Posterior vena cava (tissue), 2 donors: ENCODE results near the gene SLC22A1. TPM values are rescaled to one million over a fixed set of nuclear protein-coding genes. Genes with fewer than 3 reads are reported as not detected.

ENCODE experiments used
- DNase-seq: peaks from one replicate; pipeline ENCODE4 v3.0.0-alpha.2; 2020; ENCODE audit warnings: low spot score
- intact Hi-C, 2 donors: fragments of 100-400 bp; cut with DNase I; formaldehyde crosslinking; loops; one replicate each; pipeline versions ENCODE4 v1.14.1 to v1.14.2; 2022 to 2023
- long read RNA-seq, 2 donors: library from polyadenylated mRNA; unstranded; transcript quantifications; one replicate each; pipeline ENCODE4 v2.0.0, GENCODE V29; 2020 to 2021
- total RNA-seq, 2 donors: library from RNA; stranded (reverse); fragmentation: NEBNext Ultra II Directional; extraction: Animal tissue kit (Norgen Biotek cat#: 25700); gene quantifications; one replicate each; pipeline ENCODE4 v1.2.1, GENCODE V29; 2021
- donor health status: DM: yes; HTN: yes; CAD: no.
- donor health status: DM: yes; HTN: yes; CAD: no.

SLC22A1 gene
- 1 to 10 TPM; 1.8 to 1.9 TPM for total RNA-seq
- long read RNA-seq, donor 1, partial matches to known transcripts, result 1 of 1 reads
- long read RNA-seq, donor 1, other reads (novel, unspliced or antisense), result 0 of 1 reads
- long read RNA-seq, donor 2, partial matches to known transcripts, result 0 of 1 reads
- long read RNA-seq, donor 2, other reads (novel, unspliced or antisense), result 1 of 1 reads

DNA sequence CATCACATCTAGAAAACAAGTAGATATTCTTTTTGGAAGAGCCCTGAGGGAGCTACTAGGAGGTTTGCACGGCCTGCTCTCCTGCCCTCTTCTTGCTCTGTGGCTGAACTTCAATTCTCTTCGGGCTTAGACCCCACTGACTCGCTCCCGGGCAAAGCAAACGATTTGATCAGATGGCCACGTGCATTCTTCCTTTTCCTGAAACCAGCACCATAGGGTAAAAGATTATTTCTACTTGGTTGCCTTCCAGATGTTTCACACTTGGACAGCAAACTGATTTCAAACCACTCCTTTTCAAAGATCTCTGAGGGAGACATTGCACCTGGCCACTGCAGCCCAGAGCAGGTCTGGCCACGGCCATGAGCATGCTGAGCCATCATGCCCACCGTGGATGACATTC, at the start of gene SLC22A1:
TSS of gene SLC22A1 (plus strand) at position 258 of the 400 bp plus-strand sequence. CDS start at position 379, 121 bp downstream.
- no peak for DNase-seq
- intact Hi-C loops, result no loop called here

DNA sequence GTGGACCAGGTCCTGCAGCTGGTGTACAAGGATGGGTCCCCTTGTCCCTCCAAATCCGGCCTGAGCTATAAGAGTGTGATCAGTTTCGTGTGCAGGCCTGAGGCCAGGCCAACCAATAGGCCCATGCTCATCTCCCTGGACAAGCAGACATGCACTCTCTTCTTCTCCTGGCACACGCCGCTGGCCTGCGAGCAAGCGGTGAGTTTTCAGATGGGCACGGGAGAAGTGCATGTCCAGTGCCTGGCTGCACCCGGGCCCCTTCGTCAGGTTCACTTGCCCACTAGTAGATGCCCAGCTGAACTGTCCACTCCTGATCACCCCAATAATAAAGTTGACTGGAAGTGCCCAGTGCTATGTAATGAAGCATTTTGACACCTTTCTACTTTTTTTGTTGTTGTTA, 48.3 kb upstream of the SLC22A1 start:
- no peak for DNase-seq
- intact Hi-C loops, result no loop called here

DNA sequence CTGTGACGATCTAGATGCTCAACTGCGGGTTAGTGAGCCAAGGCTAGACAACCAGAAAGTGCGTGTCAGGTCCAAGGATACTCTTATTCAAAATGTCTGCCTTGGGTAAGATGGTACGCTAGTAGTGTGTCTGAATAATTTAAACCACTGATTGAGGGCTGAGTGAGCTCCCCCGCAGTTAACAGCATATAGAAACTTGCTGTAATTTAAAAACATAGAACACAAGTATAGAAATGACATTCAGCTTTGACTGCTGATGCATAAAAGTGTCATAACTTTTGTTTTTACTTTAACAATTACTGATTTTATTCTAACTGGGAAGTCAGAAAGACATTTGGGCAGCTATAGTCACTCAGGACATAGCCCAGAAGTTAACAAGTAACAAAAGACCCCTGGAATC, 45.6 kb upstream of the SLC22A1 start:
- intact Hi-C loops, result no loop called here
- no peak for DNase-seq

DNA sequence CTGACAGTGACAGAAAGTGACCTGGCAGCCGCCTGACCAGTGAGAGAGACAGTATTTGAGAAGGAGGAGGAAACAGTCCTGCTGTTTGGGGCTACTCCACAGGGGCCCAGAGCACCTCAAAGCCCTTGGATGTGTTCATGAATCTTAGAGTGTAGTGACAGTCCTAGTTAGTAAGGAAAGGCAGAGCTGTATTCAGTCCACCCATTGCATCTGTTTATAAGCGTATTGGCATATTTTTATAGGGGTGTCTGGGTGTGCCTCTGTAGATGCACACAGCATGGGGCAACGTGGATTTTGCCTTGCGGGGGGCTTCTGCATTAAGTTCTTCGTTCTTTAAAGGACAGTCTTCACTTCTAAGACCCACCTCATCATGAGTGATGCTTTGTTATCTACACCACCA, 44.6 kb upstream of the SLC22A1 start:
- intact Hi-C loops, result no loop called here
- DNase-seq, result no peak

DNA sequence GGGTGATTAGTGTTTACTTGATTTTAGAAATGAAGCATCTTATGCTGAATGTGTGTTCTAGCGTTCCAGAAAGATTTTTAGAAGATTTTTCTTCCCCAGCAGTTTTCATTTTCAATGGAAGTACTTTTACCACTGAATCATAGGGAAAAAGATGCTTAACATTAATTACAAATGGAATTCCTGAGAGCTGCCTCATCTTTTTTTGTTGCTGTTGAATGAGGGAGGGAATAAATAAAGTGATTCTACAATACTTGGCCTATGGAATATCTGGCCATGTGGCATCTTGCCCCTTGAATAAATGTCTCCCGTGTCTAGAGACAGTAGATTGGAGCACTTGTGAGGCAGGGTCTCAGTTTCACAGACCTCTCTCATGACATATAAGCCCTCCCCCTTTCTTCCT, 44.1 kb upstream of the SLC22A1 start:
- intact Hi-C loops, result no loop called here
- DNase-seq, result no peak

DNA sequence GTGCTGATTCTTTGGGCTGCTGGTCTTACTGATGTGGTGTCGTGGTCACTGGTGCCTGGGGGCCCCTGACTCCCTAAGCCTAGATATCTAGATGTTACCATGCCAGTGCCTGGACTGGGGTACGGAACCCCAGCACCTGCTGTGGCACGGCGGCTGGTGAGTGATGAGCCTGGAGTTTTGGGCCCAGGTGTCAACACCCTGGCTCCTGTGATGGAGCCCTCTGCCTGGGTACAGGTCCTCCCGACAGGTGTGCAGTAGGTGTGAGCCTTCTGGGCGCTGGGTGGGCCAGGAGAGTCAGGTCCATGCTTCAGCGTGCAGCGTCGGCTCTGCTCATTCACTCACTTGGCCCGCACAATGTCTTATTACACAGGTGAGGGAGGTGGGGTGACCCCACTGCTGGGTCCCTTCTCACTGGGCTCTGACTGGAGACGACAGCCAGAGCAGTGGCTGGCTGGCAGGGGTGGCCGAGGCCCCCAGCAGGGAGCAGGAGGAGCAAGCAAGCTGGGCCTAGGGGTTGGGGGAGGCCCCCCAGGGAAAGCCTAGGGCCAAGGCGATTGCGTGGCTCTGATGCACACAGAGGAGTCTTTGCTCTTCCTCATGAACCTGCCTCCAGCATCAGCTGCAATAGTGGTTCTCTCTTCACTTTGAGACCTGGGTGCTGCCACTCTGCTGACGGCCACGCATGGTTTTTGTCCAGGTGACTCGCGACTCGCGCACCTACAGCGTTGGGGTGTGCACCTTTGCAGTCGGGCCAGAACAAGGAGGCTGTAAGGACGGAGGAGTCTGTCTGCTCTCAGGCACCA, 42.5 kb upstream of the SLC22A1 start:
- intact Hi-C loops, result no loop called here
- DNase-seq, result peak; percentile 75

DNA sequence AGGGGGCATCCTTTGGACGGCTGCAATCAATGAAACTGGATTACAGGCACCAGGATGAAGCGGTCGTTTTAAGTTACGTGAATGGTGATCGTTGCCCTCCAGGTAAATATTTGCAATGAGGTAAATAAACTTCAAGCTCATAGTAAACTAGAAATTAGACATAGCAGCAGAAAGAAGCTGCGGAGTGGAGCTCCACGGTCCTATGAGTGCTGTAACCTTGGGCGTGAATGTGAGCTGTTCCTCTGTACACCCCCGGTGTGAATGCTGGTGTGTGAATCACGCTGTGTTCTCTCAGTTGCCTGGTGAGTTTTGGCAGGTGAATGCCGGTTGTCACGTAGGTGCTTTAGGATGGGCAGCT, 42.0 kb upstream of the SLC22A1 start:
- intact Hi-C loops, result loop anchor here in 1 of 2 donors (10.0 kb wide), 1 partner anchor 375 kb away; no protein-coding TSS in a partner anchor
- DNase-seq, result peak; percentile 29

DNA sequence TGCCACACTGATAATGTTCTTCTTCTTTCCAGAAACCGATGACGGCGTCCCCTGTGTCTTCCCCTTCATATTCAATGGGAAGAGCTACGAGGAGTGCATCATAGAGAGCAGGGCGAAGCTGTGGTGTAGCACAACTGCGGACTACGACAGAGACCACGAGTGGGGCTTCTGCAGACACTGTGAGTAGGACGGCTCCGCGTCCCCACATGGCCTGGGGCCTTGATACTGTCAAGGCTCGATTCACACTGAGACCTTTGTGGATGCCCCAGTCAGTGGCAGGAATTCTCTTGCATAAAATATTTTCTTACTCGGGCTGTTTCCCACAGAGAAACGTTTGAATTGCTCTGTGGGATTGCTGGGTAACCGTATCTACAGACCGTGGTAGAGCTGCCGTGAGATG, 41.5 kb upstream of the SLC22A1 start:
- peak; percentile 48 for DNase-seq
- intact Hi-C loops, result loop anchor here in 1 of 2 donors (10.0 kb wide), 1 partner anchor 375 kb away; no protein-coding TSS in a partner anchor

DNA sequence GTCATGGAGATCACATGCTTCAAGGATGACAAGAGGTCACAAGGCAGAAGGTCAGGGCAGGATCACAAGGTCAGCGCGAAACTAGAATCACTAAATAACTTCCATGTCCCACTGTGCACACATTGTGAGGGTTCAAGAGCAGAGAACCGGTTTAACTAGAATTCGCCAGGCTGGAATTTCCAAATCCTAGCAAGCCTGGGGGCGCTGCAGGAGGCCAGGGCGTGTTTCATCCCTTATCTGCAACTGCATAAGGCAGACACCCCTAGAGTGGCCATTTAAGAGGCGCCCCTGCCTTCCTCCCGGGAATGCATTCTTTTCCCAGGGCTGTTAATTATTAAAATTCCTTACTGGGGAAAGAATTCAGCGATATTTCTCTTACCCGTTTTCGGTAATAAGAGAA, 40.2 kb upstream of the SLC22A1 start:
- peak; percentile 12 for DNase-seq
- intact Hi-C loops, result loop anchor here in 1 of 2 donors (10.0 kb wide), 1 partner anchor 373 kb away; no protein-coding TSS in a partner anchor

DNA sequence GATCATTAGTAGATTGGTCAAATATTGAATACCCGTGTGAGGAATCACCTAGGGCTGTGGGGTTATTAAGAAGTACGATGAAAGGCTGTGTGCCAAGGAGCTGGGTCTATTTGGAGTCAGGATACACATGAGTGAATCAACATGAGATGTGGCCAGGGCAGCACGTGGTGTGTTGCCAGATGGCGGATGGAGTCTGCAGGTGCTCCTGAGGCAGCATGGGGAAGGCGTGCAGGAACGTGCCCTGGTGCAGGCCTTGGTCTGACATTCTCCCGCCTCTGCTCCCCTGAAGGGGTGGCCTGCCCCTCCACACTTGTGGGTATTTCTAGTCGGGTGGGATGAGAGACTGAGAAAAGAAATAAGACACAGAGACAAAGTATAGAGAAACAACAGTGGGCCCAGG, 39.0 kb upstream of the SLC22A1 start:
- intact Hi-C loops, result loop anchor here in 1 of 2 donors (10.0 kb wide), 1 partner anchor 372 kb away; no protein-coding TSS in a partner anchor
- DNase-seq, result no peak

DNA sequence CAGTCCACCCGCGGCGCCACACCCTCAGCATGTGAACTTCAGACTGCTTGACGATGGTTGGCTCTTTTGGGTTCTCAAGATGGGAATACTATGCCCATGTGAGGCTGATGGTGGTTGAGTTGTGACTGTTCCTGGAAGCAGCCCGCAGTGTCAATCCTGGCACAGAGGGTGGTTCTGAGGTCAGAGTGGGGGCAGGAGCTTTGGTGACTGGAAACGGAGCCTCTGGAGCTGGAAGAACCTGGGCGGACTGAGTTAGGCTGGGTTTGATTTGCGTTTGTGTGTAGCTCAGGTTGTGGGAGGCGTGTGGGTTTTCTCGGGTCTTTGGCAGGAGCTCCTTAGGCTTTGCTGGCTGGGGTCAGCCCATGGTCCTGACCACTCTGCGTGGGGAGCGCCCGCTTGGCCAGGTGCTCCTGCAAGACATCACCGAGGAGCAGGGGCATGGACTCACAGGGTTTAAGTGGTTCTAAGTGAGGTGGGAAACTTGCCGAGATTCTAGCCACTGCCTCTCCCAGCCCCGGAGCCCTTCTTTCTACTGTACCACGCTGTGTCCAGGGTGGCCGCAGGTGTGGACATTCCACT, 37.3 kb upstream of the SLC22A1 start:
- intact Hi-C loops, result loop anchor here in 1 of 2 donors (10.0 kb wide), 1 partner anchor 371 kb away; no protein-coding TSS in a partner anchor
- DNase-seq, result peak; percentile 64

DNA sequence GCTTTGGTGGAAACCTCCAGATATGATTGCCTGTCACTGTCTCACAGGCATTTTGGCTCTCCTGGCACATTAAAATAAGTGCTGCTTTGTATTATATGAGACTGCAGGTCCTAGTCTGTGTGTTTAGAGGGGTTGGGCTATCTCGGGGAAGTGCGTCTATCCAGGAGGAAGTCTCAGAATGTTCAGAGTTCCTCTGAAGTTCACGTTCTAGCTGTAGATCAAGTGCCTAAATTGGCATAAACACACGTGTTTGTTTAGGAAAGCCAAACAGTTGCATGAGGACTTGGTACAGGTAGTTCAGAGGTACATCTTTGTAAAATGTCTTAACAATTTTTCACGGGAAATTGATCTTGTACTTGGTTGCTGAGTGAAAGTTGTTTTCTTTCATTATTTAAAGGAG, 36.4 kb upstream of the SLC22A1 start:
- no peak for DNase-seq
- intact Hi-C loops, result loop anchor here (5.0 to 10.0 kb wide), 2 partner anchors 370 to 372 kb away; no protein-coding TSS in a partner anchor

DNA sequence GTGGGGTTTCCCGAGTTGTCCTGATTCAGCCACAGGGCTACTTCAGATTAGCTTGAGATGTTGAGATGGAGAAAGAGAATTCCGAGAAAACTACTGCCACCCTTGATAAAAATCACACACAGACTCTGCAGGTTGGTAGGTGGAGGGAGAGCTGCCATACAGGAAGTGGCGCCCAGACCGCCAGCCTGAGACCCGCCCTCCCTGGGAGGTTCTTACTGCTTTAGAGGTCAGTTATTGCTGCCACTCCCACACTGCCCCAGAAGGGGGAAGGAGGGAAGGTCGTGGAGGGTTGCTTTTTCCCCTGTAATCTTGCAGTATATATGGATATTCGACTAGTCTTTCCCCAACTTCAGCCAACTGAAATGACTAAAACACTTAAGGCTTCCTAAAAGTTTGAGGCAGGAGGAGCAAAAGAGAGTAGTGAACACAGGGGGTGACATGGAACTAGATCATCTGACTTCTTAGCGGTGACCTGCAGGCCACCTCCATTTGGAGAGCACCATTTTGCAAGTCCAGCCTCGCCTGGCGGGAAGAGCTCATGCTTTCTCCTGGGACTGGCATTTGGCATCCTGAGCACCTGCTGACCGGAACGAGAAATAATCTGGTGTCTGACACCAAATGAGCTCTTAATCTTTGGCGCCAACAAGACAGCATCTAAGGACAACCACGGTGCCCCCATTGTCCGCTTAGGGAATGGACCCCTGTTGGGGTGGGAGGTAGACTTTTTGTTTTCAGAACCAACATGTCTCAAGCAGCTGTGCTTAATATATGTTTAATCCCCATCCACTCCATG, 35.7 kb upstream of the SLC22A1 start:
- DNase-seq, result peak; percentile 76
- intact Hi-C loops, result loop anchor here (5.0 to 10.0 kb wide), 2 partner anchors 369 to 371 kb away; no protein-coding TSS in a partner anchor

DNA sequence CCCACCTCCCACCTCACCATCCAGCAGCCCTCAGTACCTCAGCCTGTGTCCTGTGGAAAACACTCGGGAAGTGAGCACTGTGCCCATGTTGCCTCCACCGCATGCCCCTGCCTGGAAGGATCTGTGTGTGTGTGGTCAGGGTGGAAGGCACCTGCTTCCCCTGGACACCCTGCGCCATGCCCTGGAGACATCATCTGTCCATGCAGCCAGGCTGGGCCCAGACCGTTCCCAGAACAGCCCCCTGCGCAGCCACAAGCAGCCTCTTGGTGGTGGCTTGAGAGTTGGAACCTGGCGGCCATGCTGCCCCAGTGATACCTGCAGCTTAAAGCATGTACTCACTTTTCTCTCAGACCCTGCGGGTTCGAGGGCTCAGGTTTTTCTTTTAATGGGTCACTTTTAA, 34.9 kb upstream of the SLC22A1 start:
- no peak for DNase-seq
- intact Hi-C loops, result loop anchor here (5.0 to 10.0 kb wide), 2 partner anchors 368 to 371 kb away; no protein-coding TSS in a partner anchor

DNA sequence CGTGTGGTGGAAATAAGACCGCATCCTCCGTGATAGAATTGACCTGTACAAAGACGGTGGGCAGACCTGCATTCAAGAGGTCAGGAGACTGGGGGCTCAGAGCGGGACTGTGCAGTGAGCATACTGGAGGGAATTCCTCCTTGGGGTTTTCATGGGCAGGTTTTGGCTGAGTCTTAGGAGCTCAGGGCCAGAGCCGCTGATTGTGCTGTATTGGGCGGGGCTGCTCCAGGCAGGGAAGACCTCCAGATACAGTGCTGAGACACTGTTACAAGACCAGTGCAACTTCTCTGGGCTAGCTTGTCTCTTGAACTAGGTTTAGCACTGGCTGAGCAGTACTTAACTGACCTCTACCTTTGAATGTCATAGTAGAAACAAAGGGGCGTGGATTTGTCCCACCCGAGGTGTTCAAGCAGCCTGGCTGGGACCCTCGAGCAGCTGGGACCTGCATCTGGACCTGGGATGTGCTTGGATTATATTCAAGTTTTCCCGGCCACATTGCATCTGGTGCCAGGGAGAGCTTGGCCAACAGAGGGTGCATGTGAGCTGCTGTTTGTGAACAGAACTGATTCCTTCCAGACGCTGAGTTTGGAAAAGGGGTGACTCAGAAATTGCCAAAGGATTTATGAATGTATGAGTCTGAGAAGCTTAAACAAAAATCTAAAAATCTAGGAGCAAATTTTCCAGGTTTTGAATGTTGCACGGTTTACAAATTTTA, 33.4 kb upstream of the SLC22A1 start:
- DNase-seq, result peak; percentile 85
- intact Hi-C loops, result loop anchor here (5.0 to 10.0 kb wide), 2 partner anchors 367 to 369 kb away; no protein-coding TSS in a partner anchor

DNA sequence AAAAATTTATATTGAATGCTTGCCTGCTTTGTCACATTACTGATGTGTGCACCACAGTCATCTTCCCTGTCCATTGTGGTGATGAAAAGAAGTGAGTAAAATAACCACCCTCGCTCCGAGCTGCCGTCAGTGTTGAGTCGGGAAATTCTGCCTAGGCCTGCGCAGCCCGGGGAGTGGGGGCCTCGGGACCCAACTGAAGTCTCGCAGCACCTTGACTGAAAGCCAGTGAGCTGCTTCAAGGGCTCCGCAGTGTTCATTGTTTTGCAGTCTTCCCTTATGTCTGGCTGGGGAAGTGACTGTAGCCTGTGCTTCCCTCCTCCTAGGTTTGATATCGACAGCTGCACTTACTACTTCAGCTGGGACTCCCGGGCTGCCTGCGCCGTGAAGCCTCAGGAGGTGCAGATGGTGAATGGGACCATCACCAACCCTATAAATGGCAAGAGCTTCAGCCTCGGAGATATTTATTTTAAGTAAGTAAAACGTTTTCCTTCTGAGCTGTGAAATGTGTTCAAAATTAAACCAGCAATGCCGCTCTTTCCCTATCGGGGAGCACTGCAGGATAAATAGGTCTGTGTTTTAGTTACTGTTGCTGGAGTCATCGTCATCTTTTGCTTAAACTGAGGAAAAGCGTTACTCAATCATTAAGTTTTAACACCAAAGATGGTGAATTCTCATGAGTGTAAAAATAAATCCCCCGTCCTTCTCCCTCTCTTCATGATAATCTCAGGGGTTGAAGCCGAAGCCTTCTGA, 32.7 kb upstream of the SLC22A1 start:
- DNase-seq, result no peak
- intact Hi-C loops, result loop anchor here (5.0 to 10.0 kb wide), 2 partner anchors 366 to 368 kb away; no protein-coding TSS in a partner anchor

DNA sequence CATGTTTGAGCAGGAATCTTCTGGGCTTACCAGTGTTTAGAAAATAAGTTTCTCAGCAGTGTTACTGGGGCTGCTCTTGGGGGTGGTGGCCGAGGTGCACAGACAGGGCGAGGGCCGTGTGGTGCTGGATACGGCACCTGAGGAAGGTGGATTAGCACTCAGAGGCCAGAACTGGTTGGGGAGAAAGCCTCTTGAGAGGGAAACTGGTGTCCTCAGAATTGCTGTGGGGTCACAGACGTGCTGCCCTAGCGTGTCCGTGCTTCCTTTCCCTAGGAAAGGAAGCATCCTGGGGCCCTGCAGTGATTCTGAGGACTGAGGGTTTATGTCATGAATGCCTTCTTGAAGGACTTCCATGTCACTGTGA, 32.1 kb upstream of the SLC22A1 start:
- DNase-seq, result no peak
- intact Hi-C loops, result loop anchor here (5.0 to 10.0 kb wide), 2 partner anchors 365 to 368 kb away; no protein-coding TSS in a partner anchor
